GM12878 (cell line): ENCODE measurements around the gene RAB32. TPM values are rescaled to one million over a fixed set of nuclear protein-coding genes. Genes with fewer than 3 reads are reported as not detected.

Experiments used
- ATAC-seq: fragments of 200-7000 bp; cut with Tn5 transposase; 3 replicates; pipeline ENCODE4 v1.9.1; 2020; ENCODE audit warnings: mild to moderate bottlenecking, moderate library complexity
- BruUV-seq: library from RNA; stranded (reverse); fragments of 400-500 nt; replicated peaks from 2 replicates; lab custom pipeline; 2021; lab: Mats Ljungman, UMichigan
- CTCF ChIA-PET: fragments of 300-600 bp; sonication (Branson Sonifier 250); formaldehyde crosslinking; extraction: SDS; loops from one replicate; lab custom pipeline; 2021; ENCODE audit warnings: inconsistent platforms; lab: Yijun Ruan, JAX
- POLR2A ChIA-PET: fragments of 350-600 bp; formaldehyde crosslinking; extraction: SDS; loops from one replicate; lab custom pipeline; 2021; ENCODE audit warnings: inconsistent platforms; lab: Charles Lee
- RAD21 ChIA-PET: fragments of 300-600 bp; sonication (Branson Sonifier 250); formaldehyde crosslinking; loops from one replicate; lab custom pipeline; 2023; ENCODE audit warnings: antibody characterized with exemption; ENCODE audit not compliant: unreplicated experiment; lab: Charles Lee
- SMC1A ChIA-PET: fragments of 300-600 bp; sonication (Branson Sonifier 250); formaldehyde crosslinking; loops from one replicate; lab custom pipeline; 2023; ENCODE audit not compliant: unreplicated experiment, uncharacterized antibody; lab: Charles Lee
- DNase-seq: peaks from one replicate; pipeline ENCODE4 v3.0.0-alpha.2; 2011; ENCODE audit warnings: low read depth, low spot score
- FAIRE-seq: peaks from 3 replicates; lab custom pipeline; 2011; peaks lifted over from hg19 to GRCh38; lab: Jason Lieb, UNC
- H2AFZ ChIP-seq: 2 replicates; pipeline ENCODE4 v1.6.0; 2011; ENCODE audit warnings: low read depth, low read length, control low read depth; ENCODE audit not compliant: control insufficient read depth
- H3K27ac ChIP-seq: 2 replicates; pipeline ENCODE4 v1.5.1; 2011; ENCODE audit warnings: control low read depth; ENCODE audit not compliant: control insufficient read depth, insufficient read depth
- H3K27me3 ChIP-seq, 2 experiments: replicated peaks in 1 of 2; 2 replicates each; pipeline versions ENCODE4 v1.6.0 to v1.6.1; 2011; ENCODE audit warnings: low read length in 1 of 2; ENCODE audit not compliant: control insufficient read depth in 2 of 2, insufficient read depth in 2 of 2
- H3K36me3 ChIP-seq, 2 experiments: 2 replicates each; pipeline ENCODE4 v1.5.1; 2011; ENCODE audit warnings: low read length in 1 of 2; ENCODE audit not compliant: control insufficient read depth in 2 of 2, insufficient read depth in 2 of 2
- H3K4me1 ChIP-seq: 2 replicates; pipeline ENCODE4 v1.6.1; 2011; ENCODE audit warnings: mild to moderate bottlenecking, low read length, moderate library complexity, mixed read lengths; ENCODE audit not compliant: control insufficient read depth, insufficient read depth
- H3K4me2 ChIP-seq: 2 replicates; pipeline ENCODE4 v1.6.0; 2011; ENCODE audit warnings: control low read depth; ENCODE audit not compliant: control insufficient read depth, insufficient read depth
- H3K4me3 ChIP-seq: fragments of 200-600 bp; sonication (generic); 2 replicates; pipeline ENCODE4 v1.5.1; 2016
- H3K79me2 ChIP-seq: 2 replicates; pipeline ENCODE4 v1.6.0; 2011; ENCODE audit warnings: low read length; ENCODE audit not compliant: control insufficient read depth, insufficient read depth
- H3K9ac ChIP-seq: 2 replicates; pipeline ENCODE4 v1.8.0; 2011; ENCODE audit warnings: low read length, control low read depth, mixed read lengths; ENCODE audit not compliant: control insufficient read depth, insufficient read depth
- H3K9me3 ChIP-seq: replicated peaks from 3 replicates; pipeline ENCODE4 v1.5.1; 2011; ENCODE audit warnings: mild to moderate bottlenecking, low read length; ENCODE audit not compliant: control insufficient read depth, insufficient read depth
- H4K20me1 ChIP-seq: 2 replicates; pipeline ENCODE4 v1.6.0; 2011; ENCODE audit not compliant: control insufficient read depth, insufficient read depth
- ATF3 ChIP-seq: IDR thresholded peaks from 2 replicates; pipeline ENCODE4 v1.6.1; 2011; ENCODE audit warnings: low read depth, mild to moderate bottlenecking, low read length, moderate library complexity, borderline replicate concordance; ENCODE audit errors: extremely low read depth
- CHD2 ChIP-seq: IDR thresholded peaks from 2 replicates; pipeline ENCODE4 v1.6.1; 2011; ENCODE audit warnings: low read depth, low read length, improper control_type of control experiment, borderline replicate concordance
- NFYA ChIP-seq: IDR thresholded peaks from 2 replicates; pipeline ENCODE4 v1.6.1; 2011; ENCODE audit warnings: low read depth, mild to moderate bottlenecking, low read length, improper control_type of control experiment, borderline replicate concordance
- NR2C2 ChIP-seq: IDR thresholded peaks from 2 replicates; pipeline ENCODE4 v1.6.1; 2011; ENCODE audit warnings: borderline replicate concordance, low read depth; ENCODE audit not compliant: control insufficient read depth, insufficient read length
- SIX5 ChIP-seq: IDR thresholded peaks from 2 replicates; pipeline ENCODE4 v1.6.1; 2011; ENCODE audit warnings: mild to moderate bottlenecking, low read depth, low read length, moderate library complexity; ENCODE audit not compliant: severe bottlenecking
- SKIL ChIP-seq: fragments of 450-650 bp; IDR thresholded peaks from 2 replicates; pipeline ENCODE4 v1.6.1; 2017; ENCODE audit warnings: mild to moderate bottlenecking, low read depth, inconsistent platforms; ENCODE audit not compliant: poor library complexity, severe bottlenecking
- SMARCA5 ChIP-seq: fragments of 450-650 bp; IDR thresholded peaks from 2 replicates; pipeline ENCODE4 v1.6.1; 2017; ENCODE audit warnings: mild to moderate bottlenecking
- SREBF1 ChIP-seq: IDR thresholded peaks from 2 replicates; pipeline ENCODE4 v1.6.1; 2012; ENCODE audit warnings: mild to moderate bottlenecking, low read length
- STAT3 ChIP-seq: IDR thresholded peaks from 2 replicates; pipeline ENCODE4 v1.6.1; 2011; ENCODE audit warnings: low read depth, low read length, improper control_type of control experiment
- TAF1 ChIP-seq: IDR thresholded peaks from 2 replicates; pipeline ENCODE4 v1.6.1; 2011; ENCODE audit warnings: mild to moderate bottlenecking, low read depth, low read length, borderline replicate concordance
- TCF12 ChIP-seq: IDR thresholded peaks from 2 replicates; pipeline ENCODE4 v1.6.1; 2011; ENCODE audit warnings: low read depth, mild to moderate bottlenecking, low read length
- ZBED1 ChIP-seq: IDR thresholded peaks from 2 replicates; pipeline ENCODE4 v1.6.1; 2016; ENCODE audit warnings: borderline replicate concordance
- ZNF24 ChIP-seq: fragments of 450-650 bp; IDR thresholded peaks from 2 replicates; pipeline ENCODE4 v1.6.1; 2017; ENCODE audit warnings: antibody characterized with exemption, mild to moderate bottlenecking
- ZNF274 ChIP-seq: IDR thresholded peaks from one replicate; pipeline ENCODE4 v1.8.0; 2011; ENCODE audit not compliant: insufficient read length, insufficient read depth
- in situ Hi-C: fragments of 300-500 bp; cut with MboI; formaldehyde crosslinking; loops from 9 replicates; pipeline ENCODE4 v1.14.3; 2018; ENCODE audit warnings: mixed read lengths
- intact Hi-C: fragments of 100-400 bp; cut with micrococcal nuclease; formaldehyde crosslinking; loops from one replicate; pipeline ENCODE4 v1.14.2; 2022; ENCODE audit not compliant: unreplicated experiment
- polyA plus RNA-seq, 11 experiments: library from polyadenylated mRNA; depleted of rRNA in 4 of 11; unstranded in 6 of 11; stranded (reverse) in 5 of 11; fragments of >200 nt; fragmentation: Nextera tagmentation in 4 of 11; fragmentation: Illumina TruSeq in 1 of 11; extraction: Ambion mirVana in 4 of 11; extraction: Trizol in 1 of 11; gene quantifications; 1 replicate in 1 of 11; 2 replicates in 10 of 11; pipeline versions ENCODE4 v1.2.1 to v1.2.3, GENCODE V29; 2011 to 2016; ENCODE audit warnings: inconsistent platforms in 2 of 11, missing spikeins in 2 of 11, low read depth in 1 of 11
- total RNA-seq, 4 experiments: library from RNA; depleted of rRNA in 3 of 4; stranded (reverse); fragments of >200 nt in 3 of 4; fragmentation: Illumina TruSeq in 1 of 4; extraction: Trizol in 1 of 4; gene quantifications; 2 replicates each; pipeline versions ENCODE4 v1.2.1 to v1.2.3, GENCODE V29; 2013 to 2021
- TF ChIP-seq, protein P1 (sequence below): IDR thresholded peaks from 2 replicates; pipeline ENCODE4 v1.6.1; 2012; ENCODE audit warnings: low read depth, low read length, improper control_type of control experiment
- TF ChIP-seq, protein P2 (sequence below): IDR thresholded peaks from 2 replicates; pipeline ENCODE4 v1.6.1; 2012; ENCODE audit warnings: low read depth, low read length, improper control_type of control experiment

The RAB32 gene
- total and polyA plus RNA-seq, 10 of the 15 experiments (the other 5 are each of a cell fraction or from before 2014, with no cell fraction given) = 0.50 TPM; not detected in 9

- RAD21 ChIA-PET = no interaction called here
- no peak overlapping the region for H3K4me3 ChIP-seq
- no peak for DNase-seq
- H3K27ac ChIP-seq = no peak overlapping the region
- no peak for ATAC-seq
- no peaks in the 10 kb centered on the region for H3K36me3 ChIP-seq
- H3K4me2 ChIP-seq = no peak overlapping the region
- H3K27me3 ChIP-seq = no peaks in the 10 kb centered on the region
- TF ChIP-seq NR2C2 (no peak), TCF12 (no peak), SIX5 (no peak), ZNF274 (no peak), TAF1 (no peak), ZNF24 (no peak), NFYA (no peak), SMARCA5 (no peak), CHD2 (no peak), ATF3 (no peak), SREBF1 (no peak), STAT3 (no peak), ZBED1 (no peak), SKIL (no peak)
- TF ChIP-seq, protein P1, sequence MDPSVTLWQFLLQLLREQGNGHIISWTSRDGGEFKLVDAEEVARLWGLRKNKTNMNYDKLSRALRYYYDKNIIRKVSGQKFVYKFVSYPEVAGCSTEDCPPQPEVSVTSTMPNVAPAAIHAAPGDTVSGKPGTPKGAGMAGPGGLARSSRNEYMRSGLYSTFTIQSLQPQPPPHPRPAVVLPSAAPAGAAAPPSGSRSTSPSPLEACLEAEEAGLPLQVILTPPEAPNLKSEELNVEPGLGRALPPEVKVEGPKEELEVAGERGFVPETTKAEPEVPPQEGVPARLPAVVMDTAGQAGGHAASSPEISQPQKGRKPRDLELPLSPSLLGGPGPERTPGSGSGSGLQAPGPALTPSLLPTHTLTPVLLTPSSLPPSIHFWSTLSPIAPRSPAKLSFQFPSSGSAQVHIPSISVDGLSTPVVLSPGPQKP = no peak
- TF ChIP-seq, protein P2, sequence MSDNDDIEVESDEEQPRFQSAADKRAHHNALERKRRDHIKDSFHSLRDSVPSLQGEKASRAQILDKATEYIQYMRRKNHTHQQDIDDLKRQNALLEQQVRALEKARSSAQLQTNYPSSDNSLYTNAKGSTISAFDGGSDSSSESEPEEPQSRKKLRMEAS = no peak
- no peaks in the 10 kb centered on the region; the same call in 2 of the 3 replicates for H3K9me3 ChIP-seq
- no peaks in the 10 kb centered on the region for H3K4me1 ChIP-seq
- SMC1A ChIA-PET = no interaction called here
- POLR2A ChIA-PET = no interaction called here
- CTCF ChIA-PET = no interaction called here
- in situ Hi-C loops (no loop called here), intact Hi-C loops (no loop called here)
- H3K79me2 ChIP-seq = no peaks in the 10 kb centered on the region
- FAIRE-seq = no peak
- H4K20me1 ChIP-seq = no peaks in the 10 kb centered on the region
- H3K9ac ChIP-seq = no peak overlapping the region
- no peak overlapping the region for H2AFZ ChIP-seq
- no TSS peak for BruUV-seq
These were observed 17.4 kb upstream of the RAB32 start for GRCh38 chr6:146526192-146526591.
